NCI-H2029 (cell line): Measurements from ENCODE around the gene ANKDD1B.

Experiments
- DNase-seq: peaks from one replicate; lab custom pipeline; 2025; lab: John Stamatoyannopoulos, UW

The ANKDD1B gene

GRCh38 chr5:75707911-75708509, 96.8 kb downstream of the ANKDD1B start:
- DNase-seq: no peak

DNA sequence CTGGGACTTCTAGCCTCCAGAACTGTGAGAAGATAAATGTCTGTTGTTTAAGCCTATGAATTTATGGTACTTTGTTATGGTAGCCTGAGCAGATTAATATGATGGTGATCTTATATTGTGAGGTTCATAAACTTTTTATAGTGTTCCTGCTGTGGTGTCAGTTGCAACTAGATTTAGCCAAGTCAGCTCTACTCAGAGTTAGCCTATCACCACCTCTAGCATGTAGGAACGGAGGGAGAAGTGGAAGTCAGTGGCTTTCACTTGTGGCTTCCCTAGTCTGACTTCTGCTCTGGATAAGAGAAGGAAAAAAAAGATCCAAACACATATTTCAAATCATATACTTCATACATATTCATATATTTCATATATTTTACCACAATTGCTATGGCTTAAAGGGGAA, 99.4 kb downstream of the ANKDD1B start:
- no peak for DNase-seq

- no peak for DNase-seq
These were observed 99.9 kb downstream of the ANKDD1B start for GRCh38 chr5:75711151-75711550.

GRCh38 chr5:75712091-75712490, 100.8 kb downstream of the ANKDD1B start:
- DNase-seq: no peak

GRCh38 chr5:75716715-75717081, 105.4 kb downstream of the ANKDD1B start:
- no peak for DNase-seq

- DNase-seq: peak; percentile 98
These were observed 106.0 kb downstream of the ANKDD1B start, which contains the start of gene POC5 for GRCh38 chr5:75717082-75717922. Gene POC5, minus strand, starts transcription at chr5:75717437. Its CDS starts 4,500 bp downstream, at chr5:75712937.

GRCh38 chr5:75720882-75721281, 109.6 kb downstream of the ANKDD1B start:
- DNase-seq: no peak
